Measurements from ENCODE around the gene MYRIP. TPM values are rescaled to one million over a fixed set of nuclear protein-coding genes. Genes with fewer than 3 reads are reported as not detected.
A peak's percentile ranks its signal among the peaks of the same experiment; 100 is the strongest.

The MYRIP gene
- total RNA-seq, result under 0.01 TPM in 2 replicates

DNA sequence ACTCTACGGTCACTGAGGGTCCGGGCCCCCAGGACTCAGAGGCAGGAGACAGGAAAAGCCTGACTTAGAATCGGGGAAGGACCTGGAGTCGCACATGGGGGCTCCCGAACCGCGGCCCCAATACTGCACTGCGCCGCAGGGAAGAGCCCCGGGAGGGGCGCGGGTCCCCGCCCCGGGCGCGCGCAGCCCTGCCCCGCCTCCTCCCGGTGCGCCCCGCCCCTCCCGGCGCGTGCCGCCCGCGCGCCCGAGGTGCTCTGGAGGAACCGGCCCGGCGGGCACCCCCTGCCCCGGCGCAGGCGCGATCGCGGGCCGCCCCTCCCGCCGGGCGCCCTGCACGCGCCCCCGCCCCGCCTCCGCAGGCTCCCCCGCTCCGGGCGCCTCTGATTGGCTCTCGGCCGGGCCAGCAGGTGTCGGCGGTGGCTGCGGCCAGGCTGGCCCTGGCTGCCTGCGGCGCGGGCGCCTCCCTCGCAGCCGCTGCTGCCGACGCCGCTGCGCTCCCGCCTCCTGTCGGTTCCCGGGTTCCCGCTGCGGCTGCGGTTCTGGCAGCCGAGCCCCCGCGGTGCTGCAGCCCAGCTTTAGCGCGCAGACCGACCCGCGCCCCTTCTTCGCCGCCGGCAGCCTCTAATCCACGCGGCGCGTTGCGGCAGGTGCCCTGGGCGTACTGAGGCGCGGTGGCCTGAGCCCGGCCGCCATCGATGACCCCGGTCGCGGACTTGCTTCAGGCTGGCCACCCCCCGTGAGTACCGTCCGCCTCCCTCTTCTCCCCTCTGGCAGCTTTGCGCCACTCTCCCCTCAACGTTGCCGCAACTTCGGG, at the start of gene MYRIP:
Gene MYRIP (plus strand): TSS at position 429 of the 814 bp plus-strand sequence. CDS start 91,208 bp downstream, outside the sequence.
- H4K20me1 ChIP-seq (ENCODE audit: insufficient read depth, low read length), result no peaks in the 10 kb centered on the region
- TF ChIP-seq, protein P1, sequence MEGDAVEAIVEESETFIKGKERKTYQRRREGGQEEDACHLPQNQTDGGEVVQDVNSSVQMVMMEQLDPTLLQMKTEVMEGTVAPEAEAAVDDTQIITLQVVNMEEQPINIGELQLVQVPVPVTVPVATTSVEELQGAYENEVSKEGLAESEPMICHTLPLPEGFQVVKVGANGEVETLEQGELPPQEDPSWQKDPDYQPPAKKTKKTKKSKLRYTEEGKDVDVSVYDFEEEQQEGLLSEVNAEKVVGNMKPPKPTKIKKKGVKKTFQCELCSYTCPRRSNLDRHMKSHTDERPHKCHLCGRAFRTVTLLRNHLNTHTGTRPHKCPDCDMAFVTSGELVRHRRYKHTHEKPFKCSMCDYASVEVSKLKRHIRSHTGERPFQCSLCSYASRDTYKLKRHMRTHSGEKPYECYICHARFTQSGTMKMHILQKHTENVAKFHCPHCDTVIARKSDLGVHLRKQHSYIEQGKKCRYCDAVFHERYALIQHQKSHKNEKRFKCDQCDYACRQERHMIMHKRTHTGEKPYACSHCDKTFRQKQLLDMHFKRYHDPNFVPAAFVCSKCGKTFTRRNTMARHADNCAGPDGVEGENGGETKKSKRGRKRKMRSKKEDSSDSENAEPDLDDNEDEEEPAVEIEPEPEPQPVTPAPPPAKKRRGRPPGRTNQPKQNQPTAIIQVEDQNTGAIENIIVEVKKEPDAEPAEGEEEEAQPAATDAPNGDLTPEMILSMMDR (IDR thresholded peaks at IDR 0.05; ENCODE audit: extremely low read depth, low read depth, low read length), result no peak
- no peak within 1 kb of the TSS for H2AFZ ChIP-seq (ENCODE audit: low read length)
- no peaks in the 10 kb centered on the region for H3K36me3 ChIP-seq (ENCODE audit: insufficient read depth, low read length)
- H3K4me2 ChIP-seq (ENCODE audit: insufficient read depth, low read length), result peak within 1 kb of the TSS; percentile 21
- no peak within 1 kb of the TSS for H3K4me3 ChIP-seq (ENCODE audit: insufficient read depth, low read length)
- no peak within 1 kb of the TSS for H3K27ac ChIP-seq (ENCODE audit: low read depth, low read length)
- H3K4me1 ChIP-seq (ENCODE audit: insufficient read depth, low read length), result no peaks in the 10 kb centered on the region
- H3K9me3 ChIP-seq (ENCODE audit: low read depth, low read length), result no peaks in the 10 kb centered on the region
- H3K79me2 ChIP-seq (ENCODE audit: insufficient read depth, low read length), result no peaks in the 10 kb centered on the region
- H3K27me3 ChIP-seq (ENCODE audit: insufficient read depth, low read length), result peaks cover 60% of the 10 kb centered on the region
- peak; percentile 79 for DNase-seq (ENCODE audit: insufficient read length, low spot score, missing footprints)

DNA sequence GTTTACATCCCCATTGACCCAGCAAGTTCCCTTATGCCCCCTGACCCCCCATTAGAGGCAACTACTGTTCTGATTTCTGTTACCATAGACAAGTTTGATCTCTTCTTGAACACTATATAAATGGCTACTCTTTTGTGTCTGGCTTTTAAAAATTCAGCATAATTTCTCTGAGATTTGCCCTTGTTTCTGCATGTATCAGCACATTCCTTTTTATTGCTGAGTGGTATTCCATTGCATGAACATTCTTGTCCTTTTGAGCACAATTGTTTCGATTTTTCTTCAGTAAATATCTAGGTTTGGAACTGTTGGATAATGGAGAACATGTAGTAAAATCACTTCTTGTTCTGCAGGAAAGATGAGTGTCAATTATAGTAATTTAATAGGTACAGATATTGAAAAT, 49.1 kb upstream of the MYRIP start:
- TF ChIP-seq, protein P1 (IDR thresholded peaks at IDR 0.05; ENCODE audit: extremely low read depth, low read depth, low read length), result no peak
- H4K20me1 ChIP-seq (ENCODE audit: insufficient read depth, low read length), result no peaks in the 10 kb centered on the region

DNA sequence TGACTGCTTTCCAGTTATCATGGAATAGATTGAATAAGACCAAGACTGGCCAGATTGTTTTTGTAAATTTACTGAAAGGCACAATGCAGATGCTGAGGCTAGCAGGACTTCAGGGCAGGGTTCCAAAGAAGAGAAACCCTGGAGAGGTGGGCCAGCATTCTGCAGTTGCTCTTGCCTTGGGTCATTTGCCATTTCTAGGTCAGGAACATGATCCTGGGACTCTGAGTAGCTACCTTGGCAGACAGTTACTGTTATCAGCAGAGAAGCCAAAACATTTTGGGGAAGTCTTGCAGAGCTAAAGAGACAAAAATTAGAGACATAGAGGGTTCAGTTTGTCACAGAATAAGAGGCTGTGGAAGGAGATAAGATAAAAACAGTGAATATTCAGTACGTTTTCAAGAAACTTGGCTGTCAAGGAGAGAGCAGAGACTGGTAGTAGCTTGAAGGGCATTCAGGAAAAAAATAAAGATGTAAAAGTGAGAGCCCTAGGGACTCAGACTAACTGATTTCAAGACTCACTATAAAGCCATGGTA, 46.8 kb upstream of the MYRIP start:
- no peak for DNase-seq (ENCODE audit: insufficient read length, low spot score, missing footprints)
- Histone ChIP-seq H3K79me2 (ENCODE audit: insufficient read depth, low read length) (no peaks in the 10 kb centered on the region), H3K27ac (ENCODE audit: low read depth, low read length) (no peak overlapping the region), H3K27me3 (ENCODE audit: insufficient read depth, low read length) (no peaks in the 10 kb centered on the region), H3K4me3 (ENCODE audit: insufficient read depth, low read length) (no peak overlapping the region), H3K9me3 (ENCODE audit: low read depth, low read length) (no peaks in the 10 kb centered on the region), H4K20me1 (ENCODE audit: insufficient read depth, low read length) (no peaks in the 10 kb centered on the region), H3K36me3 (ENCODE audit: insufficient read depth, low read length) (no peaks in the 10 kb centered on the region), H3K4me2 (ENCODE audit: insufficient read depth, low read length) (no peak overlapping the region), H3K4me1 (ENCODE audit: insufficient read depth, low read length) (no peaks in the 10 kb centered on the region), H2AFZ (ENCODE audit: low read length) (no peak overlapping the region)
- TF ChIP-seq, protein P1 (IDR thresholded peaks at IDR 0.05; ENCODE audit: extremely low read depth, low read depth, low read length), result no peak

More for the DNA sequence above, 49.1 kb upstream of the MYRIP start:
- Histone ChIP-seq H2AFZ (ENCODE audit: low read length) (no peak overlapping the region), H3K27me3 (ENCODE audit: insufficient read depth, low read length) (no peaks in the 10 kb centered on the region), H3K4me1 (ENCODE audit: insufficient read depth, low read length) (no peaks in the 10 kb centered on the region), H3K9me3 (ENCODE audit: low read depth, low read length) (no peaks in the 10 kb centered on the region), H3K4me2 (ENCODE audit: insufficient read depth, low read length) (no peak overlapping the region), H3K79me2 (ENCODE audit: insufficient read depth, low read length) (no peaks in the 10 kb centered on the region), H3K36me3 (ENCODE audit: insufficient read depth, low read length) (no peaks in the 10 kb centered on the region), H3K4me3 (ENCODE audit: insufficient read depth, low read length) (no peak overlapping the region), H3K27ac (ENCODE audit: low read depth, low read length) (no peak overlapping the region)
- no peak for DNase-seq (ENCODE audit: insufficient read length, low spot score, missing footprints)

DNA sequence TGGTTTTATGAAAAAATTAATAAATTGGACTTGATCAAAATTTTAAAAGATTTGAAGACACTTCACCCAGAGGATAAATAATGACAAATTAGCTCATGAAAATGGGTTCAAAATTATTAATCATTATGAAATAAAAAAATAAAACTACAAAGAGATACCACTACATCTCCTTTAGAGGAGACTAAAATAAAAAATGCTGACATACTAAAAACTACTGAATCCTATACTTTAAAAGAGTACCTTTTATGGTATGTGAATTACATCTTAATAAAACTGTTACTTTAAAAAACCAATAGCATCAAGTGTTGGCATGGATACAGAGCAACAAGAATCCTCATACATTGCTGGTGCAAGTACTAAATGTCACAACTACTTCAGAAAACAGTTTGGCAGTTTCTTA, 46.0 kb upstream of the MYRIP start:
- Histone ChIP-seq H3K4me1 (ENCODE audit: insufficient read depth, low read length) (no peaks in the 10 kb centered on the region), H3K27me3 (ENCODE audit: insufficient read depth, low read length) (no peaks in the 10 kb centered on the region), H3K27ac (ENCODE audit: low read depth, low read length) (no peak overlapping the region), H3K9me3 (ENCODE audit: low read depth, low read length) (no peaks in the 10 kb centered on the region), H3K36me3 (ENCODE audit: insufficient read depth, low read length) (no peaks in the 10 kb centered on the region), H2AFZ (ENCODE audit: low read length) (no peak overlapping the region), H3K79me2 (ENCODE audit: insufficient read depth, low read length) (no peaks in the 10 kb centered on the region), H4K20me1 (ENCODE audit: insufficient read depth, low read length) (no peaks in the 10 kb centered on the region), H3K4me2 (ENCODE audit: insufficient read depth, low read length) (no peak overlapping the region), H3K4me3 (ENCODE audit: insufficient read depth, low read length) (no peak overlapping the region)
- TF ChIP-seq, protein P1 (IDR thresholded peaks at IDR 0.05; ENCODE audit: extremely low read depth, low read depth, low read length), result no peak
- DNase-seq (ENCODE audit: insufficient read length, low spot score, missing footprints), result no peak

All from osteoblast (primary cell).